Measurements from ENCODE around the gene SLC35E4.

Gene SLC35E4

DNA sequence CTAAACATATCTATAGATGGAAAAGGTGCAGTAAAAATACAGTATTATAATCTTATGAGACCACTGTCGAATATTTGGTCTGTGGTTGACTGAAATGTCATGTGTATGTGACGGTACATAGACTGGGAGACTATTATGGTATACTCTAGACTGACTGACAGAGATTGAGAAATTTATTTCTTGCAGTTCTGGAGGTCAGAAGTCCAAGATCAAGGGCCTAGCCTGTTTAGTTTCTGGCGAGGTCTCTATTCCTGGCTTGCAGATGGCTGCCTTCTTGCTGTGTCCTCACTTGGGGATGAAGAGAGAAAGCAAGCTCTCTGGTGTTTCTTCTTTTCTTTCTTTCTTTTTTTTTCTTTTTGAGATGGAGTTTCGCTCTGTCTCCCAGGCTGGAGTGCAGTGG is 51.8 kb downstream of the SLC35E4 start:
- no peak for DNase-seq

DNA sequence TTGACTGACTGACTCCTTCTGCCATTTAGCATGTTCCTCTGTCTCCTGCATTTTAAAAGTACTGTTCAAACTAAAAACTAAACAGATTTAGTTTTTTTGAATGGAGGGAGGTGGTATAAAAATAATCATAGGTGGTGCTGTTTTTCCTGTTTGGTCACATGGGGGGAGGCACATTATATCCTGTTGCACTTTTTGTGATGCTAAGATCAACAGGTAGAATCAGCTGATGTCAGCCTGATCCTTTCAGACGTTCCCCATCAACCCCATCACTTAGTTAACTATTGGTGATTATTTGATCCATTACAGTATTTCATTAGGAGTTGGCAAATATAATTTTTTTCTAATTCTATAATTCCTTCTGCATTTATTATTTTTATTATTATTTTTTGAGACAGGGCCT is 54.0 kb downstream of the SLC35E4 start:
- no peak for DNase-seq

DNA sequence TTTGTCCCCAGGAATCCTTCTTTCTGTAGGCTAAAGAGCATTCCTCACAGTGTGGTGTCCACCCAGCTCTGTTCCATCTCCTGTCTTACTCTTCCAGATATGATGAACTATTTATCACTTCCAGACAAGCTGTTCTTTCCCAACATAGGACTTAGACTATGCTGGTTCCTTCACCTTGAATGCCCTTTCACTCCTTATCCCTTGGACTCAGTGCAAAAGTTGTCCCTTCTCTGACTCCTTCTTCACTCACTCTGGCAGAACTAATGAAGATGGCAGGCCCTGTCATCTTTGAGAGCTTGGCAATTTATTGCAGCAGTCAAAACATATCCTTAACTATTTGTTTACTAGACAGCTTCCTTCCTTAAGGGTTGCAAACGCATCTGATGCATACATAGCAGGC is 55.6 kb downstream of the SLC35E4 start:
- no peak for DNase-seq

GRCh38 chr22:30694171-30694639 is 58.6 kb downstream of the SLC35E4 start:
- DNase-seq = peak in 48 of 56 donors; percentile 25 to 75 (median 58)

DNA sequence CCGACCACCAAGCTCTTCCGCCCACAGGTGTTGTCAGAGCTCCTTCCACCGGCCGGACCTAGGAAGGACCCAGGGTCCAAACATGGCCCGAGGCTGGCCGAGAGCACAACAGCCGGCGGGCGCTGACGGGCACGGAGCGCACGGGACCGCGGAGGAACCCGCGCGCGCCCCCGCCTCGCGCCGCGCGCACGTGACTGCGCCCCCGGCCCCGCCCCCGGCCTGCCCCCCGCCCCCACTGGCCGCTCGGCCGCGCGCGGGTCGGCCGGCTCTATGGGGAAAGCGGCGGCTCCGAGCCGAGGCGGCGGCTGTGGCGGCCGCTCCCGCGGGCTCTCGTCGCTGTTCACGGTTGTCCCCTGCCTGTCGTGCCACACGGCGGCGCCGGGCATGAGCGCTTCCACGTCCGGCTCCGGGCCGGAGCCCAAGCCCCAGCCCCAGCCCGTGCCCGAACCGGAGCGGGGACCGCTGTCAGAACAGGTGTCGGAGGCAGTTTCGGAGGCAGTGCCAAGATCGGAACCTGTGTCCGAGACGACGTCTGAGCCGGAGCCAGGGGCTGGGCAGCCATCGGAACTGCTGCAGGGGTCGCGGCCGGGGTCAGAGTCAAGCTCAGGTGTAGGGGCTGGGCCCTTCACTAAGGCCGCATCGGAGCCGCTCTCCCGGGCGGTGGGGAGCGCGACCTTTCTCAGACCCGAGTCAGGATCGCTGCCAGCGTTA is 59.2 kb downstream of the SLC35E4 start, which contains the start of gene OSBP2:
TSS of gene OSBP2 (plus strand) at position 235 of the 711 bp plus-strand sequence. CDS start at position 271, 36 bp downstream.
- DNase-seq = peak in 42 of 56 donors; percentile 24 to 71 (median 49)

GRCh38 chr22:30695351-30695851 is 59.8 kb downstream of the SLC35E4 start:
- peak in 31 of 56 donors; percentile 27 to 63 (median 49) for DNase-seq

- peak in 3 of 56 donors; percentile 11 to 25 (median 22) for DNase-seq
These were observed 60.5 kb downstream of the SLC35E4 start for GRCh38 chr22:30695871-30696655.
